RWPE1 (cell line): ENCODE measurements around the gene CREB3L2.

ENCODE experiments used
- CTCF ChIA-PET: fragments of 350-600 bp; sonication (Branson Sonifier 250); formaldehyde crosslinking; extraction: SDS; loops from one replicate; lab custom pipeline; 2021; lab: Yijun Ruan, JAX
- POLR2A ChIA-PET: fragments of 400-600 bp; formaldehyde crosslinking; extraction: SDS; loops from one replicate; lab custom pipeline; 2020; ENCODE audit warnings: antibody characterized with exemption; ENCODE audit not compliant: low non-redundant PET; lab: Yijun Ruan, JAX
- DNase-seq: peaks from one replicate; pipeline ENCODE4 v3.0.0; 2012; ENCODE audit warnings: low spot score
- H3K27ac ChIP-seq: fragments of 450-650 bp; 2 replicates; pipeline ENCODE4 v1.5.1; 2017
- CTCF ChIP-seq: fragments of 450-650 bp; conservative IDR thresholded peaks from 2 replicates; pipeline ENCODE4 v1.5.1; 2017; ENCODE audit warnings: low read depth, mild to moderate bottlenecking

CREB3L2 gene

DNA sequence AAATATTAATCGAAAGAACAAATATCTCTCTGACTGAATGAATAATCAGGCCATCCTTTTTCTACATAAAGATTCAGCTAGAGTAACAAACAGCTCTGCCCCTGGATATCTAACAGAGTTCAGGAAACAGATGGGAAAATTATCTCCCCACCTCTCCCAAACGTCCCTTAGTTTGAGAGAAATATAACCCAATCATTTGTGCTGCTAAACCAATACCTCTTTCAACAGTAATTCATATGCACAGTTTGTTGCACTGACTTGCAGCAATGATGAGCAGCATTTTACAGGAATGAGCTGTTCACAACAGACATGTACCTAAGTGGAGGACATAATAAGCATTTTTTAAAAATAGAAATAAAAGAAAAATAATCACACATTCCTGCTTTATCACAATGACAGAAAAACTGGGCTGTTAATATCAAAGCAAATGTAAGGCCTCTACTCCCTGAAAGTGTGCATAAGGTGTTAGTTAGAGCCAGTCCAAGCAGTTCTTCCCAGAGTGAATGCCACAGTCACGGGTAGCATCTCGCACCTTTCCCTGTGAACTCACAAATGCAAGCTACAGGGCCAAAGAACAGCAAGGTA is 2.3 kb downstream of the CREB3L2 start:
- POLR2A ChIA-PET = no interaction called here
- peak overlapping the region; percentile 85 for H3K27ac ChIP-seq
- no peak for TF ChIP-seq CTCF
- no peak for DNase-seq
- CTCF ChIA-PET = interaction anchor here (0.6 kb wide), 1 partner anchor 144 kb away, joined by 3 read pairs; no protein-coding TSS in a partner anchor

- no peak for TF ChIP-seq CTCF
- ChIA-PET POLR2A (no interaction called here), CTCF (interaction anchor here (0.7 kb wide), 1 partner anchor 94 kb away, joined by 4 read pairs; no protein-coding TSS in a partner anchor)
- H3K27ac ChIP-seq = no peak overlapping the region
- no peak for DNase-seq
Observed at GRCh38 chr7:137998250-137998649, 3.6 kb downstream of the CREB3L2 start.

- H3K27ac ChIP-seq = no peak overlapping the region
- ChIA-PET CTCF (no interaction called here), POLR2A (no interaction called here)
- no peak for DNase-seq
- no peak for TF ChIP-seq CTCF
Observed at GRCh38 chr7:137996871-137997270, 5.0 kb downstream of the CREB3L2 start.

DNA sequence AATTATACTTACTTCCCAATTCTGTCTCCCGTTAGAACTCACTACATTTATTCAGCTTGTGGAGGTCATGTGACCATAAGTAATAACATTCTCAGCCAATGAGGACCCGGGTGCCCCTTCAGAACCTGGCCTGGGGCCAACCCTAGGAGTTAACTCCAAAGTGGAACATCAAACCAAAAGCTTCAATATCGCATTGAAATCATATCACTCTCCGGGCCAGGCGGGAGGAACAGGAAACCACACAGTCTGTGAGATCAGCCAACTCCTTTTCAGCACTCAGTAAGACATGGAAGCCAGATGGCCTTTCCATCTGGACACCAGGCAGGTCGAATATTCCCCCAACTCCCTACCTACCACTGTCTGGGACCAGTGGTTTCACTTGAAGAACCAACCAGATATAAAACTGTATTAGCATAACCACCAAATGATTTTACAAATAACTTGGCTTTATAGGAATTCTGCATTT is 5.5 kb downstream of the CREB3L2 start:
- H3K27ac ChIP-seq = no peak overlapping the region
- ChIA-PET POLR2A (no interaction called here), CTCF (no interaction called here)
- no peak for DNase-seq
- no peak for TF ChIP-seq CTCF

DNA sequence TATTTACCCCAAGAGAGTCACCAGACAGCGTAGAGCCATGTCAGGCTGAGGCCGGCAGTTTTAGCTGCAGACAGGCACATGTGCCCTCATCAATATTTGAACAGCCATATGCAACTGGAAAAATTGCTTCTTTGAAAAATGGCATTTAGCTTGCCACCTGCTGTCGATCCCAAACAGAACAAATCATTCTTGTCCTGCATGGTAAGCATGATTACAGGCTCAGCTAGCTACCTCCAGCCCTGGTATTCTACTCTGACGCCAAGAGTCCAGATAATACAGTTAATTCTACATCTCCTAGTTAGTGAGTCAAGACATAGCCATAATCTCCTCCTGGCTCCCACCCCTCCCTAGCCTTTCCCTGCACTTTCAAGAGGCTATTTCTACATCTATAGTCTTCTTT is 7.7 kb downstream of the CREB3L2 start:
- no peak for TF ChIP-seq CTCF
- peak overlapping the region; percentile 13; the same call in 1 of the 2 replicates for H3K27ac ChIP-seq
- ChIA-PET CTCF (interaction anchor here (0.6 to 0.7 kb wide), 2 partner anchors 8 to 24 kb away, joined by 3 to 6 read pairs; partner anchors contain the start of gene CREB3L2), POLR2A (no interaction called here)
- DNase-seq = no peak

- ChIA-PET POLR2A (no interaction called here), CTCF (interaction anchor here (0.7 kb wide), 1 partner anchor 9 kb away, joined by 6 read pairs; the partner anchor contains the start of gene CREB3L2)
Observed at GRCh38 chr7:137993395-137993743, 8.5 kb downstream of the CREB3L2 start.

More at GRCh38 chr7:137993395-137993743, 8.5 kb downstream of the CREB3L2 start:
- DNase-seq = no peak
- no peak for TF ChIP-seq CTCF
- peak overlapping the region; percentile 65 for H3K27ac ChIP-seq
